ENCODE results near the gene MRGPRG. TPM values are rescaled to one million over a fixed set of nuclear protein-coding genes. Genes with fewer than 3 reads are reported as not detected.

Gene MRGPRG
- total RNA-seq, 1 experiment from 2014 or later, result not detected

- no peak for DNase-seq
- no peak for TF ChIP-seq EZH2 (IDR thresholded peaks at IDR 0.05; ENCODE audit: low read depth)
- TF ChIP-seq CTCF (conservative IDR thresholded peaks at IDR 0.05), result no peak
- H4K20me1 ChIP-seq (ENCODE audit: insufficient read depth), result no peaks in the 10 kb centered on the region
- intact Hi-C loops (cut with micrococcal nuclease; ENCODE audit: unreplicated experiment), result no loop called here
- H3F3A ChIP-seq (ENCODE audit: insufficient read depth, low read depth), result no peaks in the 10 kb centered on the region
- H3K4me2 ChIP-seq, result no peak overlapping the region
- H2AFZ ChIP-seq, result no peak overlapping the region
- H3K4me3 ChIP-seq, result no peak overlapping the region
- BruUV-seq (replicated peaks), result no TSS peak
- H3K4me1 ChIP-seq (replicated peaks; ENCODE audit: insufficient read depth), result no peaks in the 10 kb centered on the region
- H3K9me3 ChIP-seq (ENCODE audit: insufficient read depth, low read depth), result no peaks in the 10 kb centered on the region
- H3K36me3 ChIP-seq (ENCODE audit: low read depth), result no peaks in the 10 kb centered on the region
- H3K79me2 ChIP-seq (ENCODE audit: low read depth), result no peaks in the 10 kb centered on the region
- no peaks in the 10 kb centered on the region for H3K9me2 ChIP-seq (ENCODE audit: insufficient read depth)
- ChIA-PET POLR2A (ENCODE audit: unreplicated experiment) (no interaction called here), CTCF (no interaction called here)
- peaks cover 23% of the 10 kb centered on the region for H3K27me3 ChIP-seq (ENCODE audit: insufficient read depth, low read depth)
- no peak overlapping the region for H3K27ac ChIP-seq
Measured at GRCh38 chr11:3174387-3174786, 44.2 kb downstream of the MRGPRG start.

- no TSS peak for BruUV-seq (replicated peaks)
- H3K79me2 ChIP-seq (ENCODE audit: low read depth), result no peaks in the 10 kb centered on the region
- TF ChIP-seq CTCF (conservative IDR thresholded peaks at IDR 0.05) (no peak), EZH2 (IDR thresholded peaks at IDR 0.05; ENCODE audit: low read depth) (no peak)
- no peak for DNase-seq
- intact Hi-C loops (cut with micrococcal nuclease; ENCODE audit: unreplicated experiment), result no loop called here
- H3K4me2 ChIP-seq, result no peak overlapping the region
- no peaks in the 10 kb centered on the region for H3K9me3 ChIP-seq (ENCODE audit: insufficient read depth, low read depth)
- CTCF ChIA-PET, result no interaction called here
- POLR2A ChIA-PET (ENCODE audit: unreplicated experiment), result no interaction called here
- no peak overlapping the region for H2AFZ ChIP-seq
- no peaks in the 10 kb centered on the region for H3K36me3 ChIP-seq (ENCODE audit: low read depth)
- H3F3A ChIP-seq (ENCODE audit: insufficient read depth, low read depth), result no peaks in the 10 kb centered on the region
- H3K4me1 ChIP-seq (replicated peaks; ENCODE audit: insufficient read depth), result no peaks in the 10 kb centered on the region
- no peaks in the 10 kb centered on the region for H4K20me1 ChIP-seq (ENCODE audit: insufficient read depth)
- no peaks in the 10 kb centered on the region for H3K9me2 ChIP-seq (ENCODE audit: insufficient read depth)
- H3K27ac ChIP-seq, result no peak overlapping the region
- peaks cover 29% of the 10 kb centered on the region for H3K27me3 ChIP-seq (ENCODE audit: insufficient read depth, low read depth)
- H3K4me3 ChIP-seq, result no peak overlapping the region
Measured at GRCh38 chr11:3173795-3174194, 44.8 kb downstream of the MRGPRG start.

- Histone ChIP-seq H4K20me1 (ENCODE audit: insufficient read depth) (no peaks in the 10 kb centered on the region), H3K9me2 (ENCODE audit: insufficient read depth) (no peaks in the 10 kb centered on the region), H3K4me2 (no peak overlapping the region), H3K4me3 (no peak overlapping the region), H3K36me3 (ENCODE audit: low read depth) (no peaks in the 10 kb centered on the region), H3K9me3 (ENCODE audit: insufficient read depth, low read depth) (no peaks in the 10 kb centered on the region), H2AFZ (no peak overlapping the region), H3K27me3 (ENCODE audit: insufficient read depth, low read depth) (peaks cover 42% of the 10 kb centered on the region), H3K27ac (no peak overlapping the region), H3K79me2 (ENCODE audit: low read depth) (no peaks in the 10 kb centered on the region), H3F3A (ENCODE audit: insufficient read depth, low read depth) (no peaks in the 10 kb centered on the region), H3K4me1 (replicated peaks; ENCODE audit: insufficient read depth) (no peaks in the 10 kb centered on the region)
- no TSS peak for BruUV-seq (replicated peaks)
- CTCF ChIA-PET, result no interaction called here
- TF ChIP-seq EZH2 (IDR thresholded peaks at IDR 0.05; ENCODE audit: low read depth) (no peak), CTCF (conservative IDR thresholded peaks at IDR 0.05) (no peak)
- DNase-seq, result no peak
- POLR2A ChIA-PET (ENCODE audit: unreplicated experiment), result no interaction called here
- intact Hi-C loops (cut with micrococcal nuclease; ENCODE audit: unreplicated experiment), result no loop called here
Measured at GRCh38 chr11:3171931-3172560, 46.6 kb downstream of the MRGPRG start.

Data from PC-9 (cell line).